Aorta (tissue), 5 donors: ENCODE measurements around the gene DNAJC15. TPM values are rescaled to one million over a fixed set of nuclear protein-coding genes. Genes with fewer than 3 reads are reported as not detected.

Experiments
- ATAC-seq: fragments of 200-7000 bp; cut with Tn5 transposase; one replicate; pipeline ENCODE4 v1.9.1; 2022; ENCODE audit warnings: moderate library complexity; ENCODE audit not compliant: low FRiP score
- DNase-seq, 2 donors: peaks; one replicate each; pipeline ENCODE4 v3.0.0-alpha.2; 2020
- H3K27ac ChIP-seq, 2 donors: one replicate each; pipeline ENCODE4 v1.5.1; 2013; ENCODE audit warnings: low read length in 2 of 2, mild to moderate bottlenecking in 2 of 2, moderate library complexity in 2 of 2, control low read depth in 1 of 2, inconsistent platforms in 1 of 2, low read depth in 1 of 2
- H3K27me3 ChIP-seq, 2 donors: one replicate each; pipeline ENCODE4 v1.6.1; 2013; ENCODE audit warnings: control low read depth in 1 of 2, low read length in 1 of 2, mild to moderate bottlenecking in 1 of 2, moderate library complexity in 1 of 2; ENCODE audit not compliant: insufficient read depth in 2 of 2, control insufficient read depth in 1 of 2
- H3K36me3 ChIP-seq, 2 donors: one replicate each; pipeline ENCODE4 v1.6.1; 2013; ENCODE audit warnings: control low read depth in 1 of 2, low read length in 1 of 2, mild to moderate bottlenecking in 1 of 2; ENCODE audit not compliant: insufficient read depth in 2 of 2, control insufficient read depth in 1 of 2
- H3K4me1 ChIP-seq, 2 donors: one replicate each; pipeline ENCODE4 v1.6.1; 2013; ENCODE audit warnings: low read length in 2 of 2, control low read depth in 1 of 2, mild to moderate bottlenecking in 1 of 2, moderate library complexity in 1 of 2; ENCODE audit not compliant: insufficient read depth in 2 of 2, control insufficient read depth in 1 of 2
- H3K4me3 ChIP-seq, 2 donors: one replicate each; pipeline ENCODE4 v1.5.1; 2013; ENCODE audit warnings: low read length in 2 of 2, control low read depth in 1 of 2, mild to moderate bottlenecking in 1 of 2
- H3K9me3 ChIP-seq: one replicate; pipeline ENCODE4 v1.6.1; 2013; ENCODE audit warnings: mild to moderate bottlenecking, low read length; ENCODE audit not compliant: control insufficient read depth
- WGBS, 2 donors: extraction: QIAGEN DNeasy Blood & Tissue Kit; methylation state at CpG; one replicate each; pipeline ENCODE4 v1.1.7; 2013; 5-methylcytosine and 5-hydroxymethylcytosine counted together
- intact Hi-C, 2 donors: fragments of 100-400 bp; cut with DNase I; formaldehyde crosslinking; loops; one replicate each; pipeline versions ENCODE4 v1.14.2 to v1.15.0; 2022
- polyA plus RNA-seq, 2 donors: library from polyadenylated mRNA; stranded (reverse); fragments of 200-250 nt; gene quantifications; one replicate each; pipeline ENCODE4 v1.2.3, GENCODE V29; 2013
- total RNA-seq, 2 donors: library from RNA; stranded (reverse); fragmentation: NEBNext Ultra II Directional; extraction: Animal tissue kit (Norgen Biotek cat#: 25700); gene quantifications; one replicate each; pipeline ENCODE4 v1.2.1, GENCODE V29; 2021
- donor health status: healthy with polysubstance abuse.
- donor health status: Bipolar disorder and iron deficiency.
- donor health status: DM: no; HTN: no; CAD: no.
- donor health status: DM: no; HTN: no; CAD: no.
- donor health status: DM: yes; HTN: yes; CAD: no.

The DNAJC15 gene
- total and polyA plus RNA-seq, 4 donors, result 7.4 to 19.4 (median 12.1) TPM

- ATAC-seq (no peak), DNase-seq (no peak)
- no peaks in the 10 kb centered on the region for H3K27me3 ChIP-seq
- H3K4me3 ChIP-seq, result no peak overlapping the region
- H3K36me3 ChIP-seq, result no peaks in the 10 kb centered on the region
- H3K9me3 ChIP-seq, result no peaks in the 10 kb centered on the region
- no peak overlapping the region for H3K27ac ChIP-seq
- WGBS, 2 donors, result 83 to 86% methylated on average over 7 of the region's 7 CpGs
- H3K4me1 ChIP-seq, result no peaks in the 10 kb centered on the region
- intact Hi-C loops, result no loop called here
Measured at GRCh38 chr13:43150369-43151207, 127.2 kb downstream of the DNAJC15 start.

GRCh38 chr13:43153436-43154090 lies 130.2 kb downstream of the DNAJC15 start:
- intact Hi-C loops, result no loop called here
- H3K27me3 ChIP-seq, result no peaks in the 10 kb centered on the region
- DNase-seq, result no peak
- 88 to 91% methylated on average over 14 of the region's 14 CpGs for WGBS, 2 donors
- no peaks in the 10 kb centered on the region for H3K4me1 ChIP-seq
- no peak overlapping the region for H3K27ac ChIP-seq
- H3K36me3 ChIP-seq, result no peaks in the 10 kb centered on the region
- no peak overlapping the region for H3K4me3 ChIP-seq
- ATAC-seq, result no peak
- no peaks in the 10 kb centered on the region for H3K9me3 ChIP-seq

GRCh38 chr13:43154156-43154651 lies 130.8 kb downstream of the DNAJC15 start:
- Histone ChIP-seq H3K27me3 (no peaks in the 10 kb centered on the region), H3K4me1 (no peaks in the 10 kb centered on the region), H3K9me3 (no peaks in the 10 kb centered on the region), H3K4me3 (no peak overlapping the region), H3K36me3 (no peaks in the 10 kb centered on the region), H3K27ac (no peak overlapping the region)
- DNase-seq (no peak), ATAC-seq (no peak)
- WGBS, 2 donors, result 45 to 55% methylated on average over 5 of the region's 5 CpGs
- intact Hi-C loops, result no loop called here

- Histone ChIP-seq H3K4me1 (no peaks in the 10 kb centered on the region), H3K27ac (no peak overlapping the region), H3K36me3 (no peaks in the 10 kb centered on the region), H3K4me3 (no peak overlapping the region), H3K27me3 (no peaks in the 10 kb centered on the region), H3K9me3 (no peaks in the 10 kb centered on the region)
- intact Hi-C loops, result no loop called here
- ATAC-seq (no peak), DNase-seq (no peak)
- 94 to 97% methylated on average over 3 of the region's 3 CpGs for WGBS, 2 donors
Measured at GRCh38 chr13:43154839-43155238, 131.5 kb downstream of the DNAJC15 start.

- intact Hi-C loops, result no loop called here
- DNase-seq, result no peak
- Histone ChIP-seq H3K9me3 (no peaks in the 10 kb centered on the region), H3K27me3 (no peaks in the 10 kb centered on the region), H3K27ac (no peak overlapping the region), H3K4me1 (no peaks in the 10 kb centered on the region), H3K36me3 (no peaks in the 10 kb centered on the region), H3K4me3 (no peak overlapping the region)
- ATAC-seq, result no peak
- WGBS, 2 donors, result 98% methylated on average over 2 of the region's 2 CpGs
Measured at GRCh38 chr13:43156916-43157315, 133.5 kb downstream of the DNAJC15 start.

- DNase-seq, result no peak
- Histone ChIP-seq H3K36me3 (no peaks in the 10 kb centered on the region), H3K9me3 (no peaks in the 10 kb centered on the region), H3K27ac (no peak overlapping the region), H3K4me1 (no peaks in the 10 kb centered on the region), H3K4me3 (no peak overlapping the region), H3K27me3 (no peaks in the 10 kb centered on the region)
- WGBS, 2 donors, result 32 to 59% methylated on average over 2 of the region's 2 CpGs
- ATAC-seq, result no peak
- intact Hi-C loops, result no loop called here
Measured at GRCh38 chr13:43157796-43158195, 134.4 kb downstream of the DNAJC15 start.

GRCh38 chr13:43158516-43158915 lies 135.1 kb downstream of the DNAJC15 start:
- no peaks in the 10 kb centered on the region for H3K4me1 ChIP-seq
- H3K9me3 ChIP-seq, result peaks cover 1% of the 10 kb centered on the region
- DNase-seq (no peak), ATAC-seq (no peak)
- 88 to 91% methylated on average over 3 of the region's 3 CpGs for WGBS, 2 donors
- H3K27ac ChIP-seq, result no peak overlapping the region
- H3K4me3 ChIP-seq, result no peak overlapping the region
- no peaks in the 10 kb centered on the region for H3K36me3 ChIP-seq
- H3K27me3 ChIP-seq, result no peaks in the 10 kb centered on the region
- intact Hi-C loops, result no loop called here

- DNase-seq (no peak), ATAC-seq (no peak)
- Histone ChIP-seq H3K27me3 (no peaks in the 10 kb centered on the region), H3K36me3 (no peaks in the 10 kb centered on the region), H3K9me3 (peaks cover 1% of the 10 kb centered on the region), H3K27ac (no peak overlapping the region), H3K4me3 (no peak overlapping the region), H3K4me1 (no peaks in the 10 kb centered on the region)
- intact Hi-C loops, result no loop called here
- 28 to 39% methylated on average over 3 of the region's 3 CpGs for WGBS, 2 donors
Measured at GRCh38 chr13:43159026-43159461, 135.7 kb downstream of the DNAJC15 start.
